Right lobe of liver (tissue), 4 donors: ENCODE results near the gene CTRB1.

Source experiments
- CTCF ChIP-seq, 4 donors: fragments of 200-600 bp in 3 of 4; fragments of 450-650 bp in 1 of 4; IDR thresholded peaks; one replicate each; pipeline versions ENCODE4 v1.5.1 to v1.8.0; 2016 to 2022; ENCODE audit warnings: antibody characterized with exemption in 4 of 4, mild to moderate bottlenecking in 2 of 4
- POLR2A ChIP-seq: fragments of 450-650 bp; IDR thresholded peaks from one replicate; pipeline ENCODE4 v1.6.1; 2017; ENCODE audit warnings: antibody characterized with exemption, mild to moderate bottlenecking
- donor health status: DM: no; HTN: no; CAD: no.
- donor health status: DM: no; HTN: no; CAD: no.
- donor health status: DM: no; HTN: yes; CAD: no.

- TF ChIP-seq CTCF (IDR thresholded peaks at IDR 0.05) = no peak
- no peak for TF ChIP-seq POLR2A
These were observed 29.4 kb downstream of the CTRB1 start for GRCh38 chr16:75248142-75248535.
